ENCODE measurements around the gene PCARE. TPM values are rescaled to one million over a fixed set of nuclear protein-coding genes. Genes with fewer than 3 reads are reported as not detected.

PCARE gene
- total RNA-seq, 4 donors from 2014 or later, result 0.20 to 0.30 (median 0.21) TPM

DNA sequence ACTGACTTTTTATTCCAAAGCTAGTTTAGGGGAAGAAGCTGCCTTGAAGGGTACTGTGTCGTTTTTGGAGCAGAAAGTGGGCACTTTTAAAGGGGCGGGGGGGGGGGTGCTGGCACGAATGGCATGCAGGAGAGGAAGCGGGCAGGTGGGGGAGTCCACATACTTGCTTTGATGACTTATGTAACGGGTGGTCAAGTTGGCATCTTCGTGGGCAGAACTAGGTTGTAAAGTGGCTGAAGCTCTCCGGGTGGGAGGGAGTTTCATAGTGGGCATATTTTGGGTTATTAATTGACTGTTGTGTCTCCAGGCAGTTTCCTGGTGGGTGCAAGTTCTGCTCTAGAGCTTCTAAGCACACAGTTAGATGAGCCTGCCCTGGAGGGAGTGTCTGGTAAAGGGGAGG is 19.9 kb downstream of the PCARE start:
- Histone ChIP-seq H3K4me3 (no peak overlapping the region), H3K4me1 (peaks cover 0 to 15% (median 2%) of the 10 kb centered on the region in 4 donors), H3K27ac (peak overlapping the region in 1 of 4 donors; percentile 43), H3K27me3 (no peaks in the 10 kb centered on the region), H3K36me3 (no peaks in the 10 kb centered on the region), H3K9me3 (no peaks in the 10 kb centered on the region)
- WGBS, 2 donors, result 74 to 81% methylated on average over 6 to 7 of the region's 7 CpGs
- TF ChIP-seq POLR2A (IDR thresholded peaks at IDR 0.05), result no peak
- TF ChIP-seq EP300 (IDR thresholded peaks at IDR 0.05), result no peak
- TF ChIP-seq, protein P1, sequence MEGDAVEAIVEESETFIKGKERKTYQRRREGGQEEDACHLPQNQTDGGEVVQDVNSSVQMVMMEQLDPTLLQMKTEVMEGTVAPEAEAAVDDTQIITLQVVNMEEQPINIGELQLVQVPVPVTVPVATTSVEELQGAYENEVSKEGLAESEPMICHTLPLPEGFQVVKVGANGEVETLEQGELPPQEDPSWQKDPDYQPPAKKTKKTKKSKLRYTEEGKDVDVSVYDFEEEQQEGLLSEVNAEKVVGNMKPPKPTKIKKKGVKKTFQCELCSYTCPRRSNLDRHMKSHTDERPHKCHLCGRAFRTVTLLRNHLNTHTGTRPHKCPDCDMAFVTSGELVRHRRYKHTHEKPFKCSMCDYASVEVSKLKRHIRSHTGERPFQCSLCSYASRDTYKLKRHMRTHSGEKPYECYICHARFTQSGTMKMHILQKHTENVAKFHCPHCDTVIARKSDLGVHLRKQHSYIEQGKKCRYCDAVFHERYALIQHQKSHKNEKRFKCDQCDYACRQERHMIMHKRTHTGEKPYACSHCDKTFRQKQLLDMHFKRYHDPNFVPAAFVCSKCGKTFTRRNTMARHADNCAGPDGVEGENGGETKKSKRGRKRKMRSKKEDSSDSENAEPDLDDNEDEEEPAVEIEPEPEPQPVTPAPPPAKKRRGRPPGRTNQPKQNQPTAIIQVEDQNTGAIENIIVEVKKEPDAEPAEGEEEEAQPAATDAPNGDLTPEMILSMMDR (IDR thresholded peaks at IDR 0.05), result no peak
- no peak for DNase-seq (ENCODE audit: low spot score in 2 of 2)

DNA sequence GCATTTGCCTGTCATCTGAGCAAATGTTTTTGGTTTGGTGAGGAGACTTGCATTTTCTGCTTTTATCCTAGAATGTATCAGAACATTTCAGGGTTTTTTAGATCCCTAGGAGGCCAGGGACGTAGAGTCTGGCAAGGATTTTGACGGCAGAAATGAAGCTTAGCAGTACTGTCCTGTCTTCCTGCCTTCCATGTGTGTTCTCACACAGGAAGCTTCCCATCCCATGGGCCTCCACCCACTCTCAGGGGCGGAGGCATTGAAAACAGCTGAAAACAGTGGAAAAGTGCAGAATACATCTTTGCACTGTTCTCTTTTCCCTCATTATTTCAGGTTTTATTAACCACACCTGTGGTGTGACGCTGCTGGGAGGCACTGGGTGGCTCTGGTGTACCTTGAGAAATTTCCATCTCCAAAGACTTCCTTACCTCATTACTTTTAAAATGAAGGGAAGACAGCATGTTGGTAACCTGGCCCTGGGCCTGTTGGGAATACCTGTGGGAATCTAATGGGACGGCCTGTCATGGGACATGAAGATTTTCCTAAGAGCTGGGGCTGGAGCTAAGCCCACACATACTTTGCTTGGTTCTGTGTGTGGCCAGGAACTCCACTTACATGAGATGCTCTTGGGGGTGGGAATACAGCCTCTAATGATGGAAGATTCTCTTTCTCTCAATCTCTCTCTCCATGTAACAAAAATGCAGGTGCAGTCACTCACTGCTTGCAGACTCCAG is 20.5 kb downstream of the PCARE start:
- Histone ChIP-seq H3K4me3 (no peak overlapping the region), H3K27me3 (no peaks in the 10 kb centered on the region), H3K27ac (peak overlapping the region in 3 of 4 donors; percentile 9 to 43 (median 18)), H3K36me3 (no peaks in the 10 kb centered on the region), H3K9me3 (no peaks in the 10 kb centered on the region), H3K4me1 (peaks cover 0 to 11% (median 2%) of the 10 kb centered on the region in 4 donors)
- TF ChIP-seq, protein P1 (IDR thresholded peaks at IDR 0.05), result no peak
- 44 to 53% methylated on average over 5 of the region's 5 CpGs for WGBS, 2 donors
- DNase-seq (ENCODE audit: low spot score in 2 of 2), result no peak

DNA sequence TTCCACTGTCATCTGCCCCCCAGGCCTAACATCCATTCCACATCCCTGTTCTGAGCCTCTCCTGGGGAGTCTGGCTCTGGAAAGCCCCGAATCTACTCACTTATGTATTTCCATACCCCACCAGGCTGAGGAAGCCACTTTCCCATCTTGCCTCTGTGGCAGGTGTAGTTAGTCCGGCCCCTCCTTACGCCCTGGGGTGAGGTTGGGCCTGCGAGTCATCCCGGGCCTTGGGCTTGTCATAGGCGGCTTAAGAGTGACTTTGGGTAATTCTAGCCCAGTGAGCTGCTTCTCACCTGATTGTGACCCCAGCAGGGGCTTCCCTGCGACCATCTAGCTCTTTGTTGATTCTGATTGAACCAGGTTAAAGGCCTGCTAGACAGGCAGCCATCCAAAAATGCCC is 21.1 kb downstream of the PCARE start:
- no peaks in the 10 kb centered on the region for H3K36me3 ChIP-seq
- H3K27me3 ChIP-seq, result no peaks in the 10 kb centered on the region
- H3K4me1 ChIP-seq, result peaks cover 0 to 11% (median 2%) of the 10 kb centered on the region in 4 donors
- DNase-seq (ENCODE audit: low spot score in 2 of 2), result no peak
- TF ChIP-seq EP300 (IDR thresholded peaks at IDR 0.05) (no peak), POLR2A (IDR thresholded peaks at IDR 0.05) (no peak)
- TF ChIP-seq, protein P1 (IDR thresholded peaks at IDR 0.05), result no peak
- 70 to 77% methylated on average over 7 of the region's 7 CpGs for WGBS, 2 donors
- no peaks in the 10 kb centered on the region for H3K9me3 ChIP-seq
- H3K4me3 ChIP-seq, result no peak overlapping the region
- peak overlapping the region in 3 of 4 donors; percentile 9 to 43 (median 18) for H3K27ac ChIP-seq

DNA sequence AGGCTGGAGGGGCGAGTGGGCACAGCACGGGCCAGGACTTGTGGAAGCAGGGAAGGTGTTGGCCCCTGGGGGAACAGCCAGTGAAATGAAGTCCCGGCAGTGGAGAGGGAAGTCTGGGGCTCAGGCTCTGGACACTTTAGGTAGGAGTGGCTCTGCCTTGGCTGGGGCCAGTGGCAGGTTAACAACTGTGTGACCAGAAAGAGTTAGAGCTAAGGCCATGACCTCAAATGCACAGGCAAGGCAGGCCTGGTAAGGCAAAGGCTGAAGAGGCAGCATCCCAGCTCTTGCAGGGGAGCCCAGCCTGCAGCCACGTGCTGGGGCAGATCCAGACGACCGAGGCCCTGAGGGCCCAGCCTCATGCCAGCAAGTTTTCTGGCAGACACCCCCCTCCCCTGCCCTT is 21.5 kb downstream of the PCARE start:
- 65 to 82% methylated on average over 6 of the region's 6 CpGs for WGBS, 2 donors
- Histone ChIP-seq H3K4me3 (no peak overlapping the region), H3K27me3 (no peaks in the 10 kb centered on the region), H3K27ac (peak overlapping the region in 1 of 4 donors; percentile 17), H3K9me3 (no peaks in the 10 kb centered on the region), H3K4me1 (peaks cover 0 to 11% (median 2%) of the 10 kb centered on the region in 4 donors), H3K36me3 (no peaks in the 10 kb centered on the region)
- no peak for DNase-seq (ENCODE audit: low spot score in 2 of 2)
- TF ChIP-seq POLR2A (IDR thresholded peaks at IDR 0.05) (no peak), EP300 (IDR thresholded peaks at IDR 0.05) (no peak)
- TF ChIP-seq, protein P1 (IDR thresholded peaks at IDR 0.05), result no peak

DNA sequence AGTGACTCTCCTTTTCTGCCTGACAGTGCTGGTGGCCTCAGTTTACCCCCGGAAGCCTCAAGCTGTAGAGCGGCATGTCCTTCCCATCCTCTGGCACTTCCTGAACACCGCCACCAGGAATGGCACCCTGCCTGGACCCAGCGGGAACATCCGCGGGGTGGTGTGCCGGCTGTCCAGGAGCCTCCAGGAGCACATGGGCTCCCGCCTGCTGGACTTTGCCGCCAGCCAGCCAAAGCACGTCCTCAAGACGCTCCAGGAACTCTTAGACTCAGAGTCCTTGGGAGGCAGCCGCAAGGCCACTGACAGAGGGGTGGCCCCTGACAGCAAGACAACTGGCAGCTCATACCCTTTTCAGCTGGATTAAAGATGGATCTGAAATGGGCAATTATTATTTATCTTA is 22.6 kb downstream of the PCARE start:
- TF ChIP-seq POLR2A (IDR thresholded peaks at IDR 0.05) (no peak), EP300 (IDR thresholded peaks at IDR 0.05) (no peak)
- TF ChIP-seq, protein P1 (IDR thresholded peaks at IDR 0.05), result no peak
- no peak overlapping the region for H3K27ac ChIP-seq
- peaks cover 0 to 4% (median 0%) of the 10 kb centered on the region in 3 donors for H3K36me3 ChIP-seq
- no peak overlapping the region for H3K4me3 ChIP-seq
- DNase-seq (ENCODE audit: low spot score in 2 of 2), result no peak
- H3K27me3 ChIP-seq, result no peaks in the 10 kb centered on the region
- no peaks in the 10 kb centered on the region for H3K9me3 ChIP-seq
- WGBS, 2 donors, result 87 to 92% methylated on average over 12 of the region's 12 CpGs
- H3K4me1 ChIP-seq, result peaks cover 0 to 11% (median 2%) of the 10 kb centered on the region in 4 donors
